ENCODE results near the gene CRYGN. TPM values are rescaled to one million over a fixed set of nuclear protein-coding genes. Genes with fewer than 3 reads are reported as not detected.
A peak's percentile ranks its signal among the peaks of the same experiment; 100 is the strongest.

CRYGN gene
- total and polyA plus RNA-seq, 2 donors (not counting 1 experiment from before 2014, with no cell fraction given): 0.07 to 0.50 TPM

DNA sequence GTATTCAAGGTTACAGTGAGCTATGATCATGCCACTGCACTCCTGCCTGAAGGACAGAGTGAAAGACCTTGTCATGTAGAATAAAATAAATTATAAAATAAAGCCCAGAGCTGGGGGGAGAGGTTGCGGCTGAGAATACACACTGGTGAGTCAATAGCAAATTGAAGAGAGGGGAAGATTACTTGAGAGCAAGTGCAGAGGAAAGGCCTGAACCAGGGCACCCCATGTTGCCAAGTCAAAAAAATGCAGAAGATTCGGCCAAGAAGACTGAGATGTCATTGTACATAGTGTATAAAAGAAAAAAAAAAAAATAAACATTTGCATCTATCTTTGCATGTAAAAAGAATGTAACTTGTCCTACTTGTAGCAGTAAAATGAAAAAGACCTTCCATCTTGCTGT, 47.3 kb upstream of the CRYGN start:
- peaks cover 39% of the 10 kb centered on the region for H3K79me2 ChIP-seq (ENCODE audit: control insufficient read depth, insufficient read depth, low read length)

DNA sequence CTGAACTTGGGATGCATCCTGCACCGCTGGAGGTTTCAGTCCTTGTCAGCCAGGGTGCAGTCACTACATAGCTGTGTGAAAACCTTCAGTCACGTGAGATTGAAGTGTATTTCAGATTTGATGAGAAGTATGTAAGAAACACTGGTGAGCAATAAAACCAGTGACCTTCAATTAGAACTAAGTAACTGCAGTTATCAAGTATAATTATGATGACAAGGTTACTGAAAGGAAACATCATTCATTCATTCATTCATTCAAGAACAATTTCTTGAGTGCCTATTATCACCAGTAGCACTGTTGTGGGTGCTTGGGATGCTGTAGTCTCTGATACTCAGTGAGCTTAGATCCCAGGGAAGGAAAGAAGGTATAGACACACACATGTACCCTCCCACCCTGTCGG, 46.1 kb upstream of the CRYGN start:
- Histone ChIP-seq H4K20me1 (ENCODE audit: control insufficient read depth, extremely low read depth, insufficient read depth, low read length) (no peaks in the 10 kb centered on the region), H3K27me3 (ENCODE audit: control insufficient read depth, insufficient read depth, low read length) (no peaks in the 10 kb centered on the region), H3K4me3 (replicated peaks in 1 of 4; ENCODE audit: control extremely low read depth in 1 of 4, insufficient read depth in 1 of 4, low read depth in 3 of 4, low read length in 4 of 4) (no peak overlapping the region), H3K9me3 (ENCODE audit: control insufficient read depth, insufficient read depth, low read depth, low read length) (no peaks in the 10 kb centered on the region), H3K27ac (ENCODE audit: insufficient read depth, low read length) (no peak overlapping the region), H2AFZ (ENCODE audit: low read length) (no peak overlapping the region), H3K4me1 (ENCODE audit: control insufficient read depth, extremely low read depth, insufficient read depth, low read length) (no peaks in the 10 kb centered on the region), H3K79me2 (ENCODE audit: control insufficient read depth, insufficient read depth, low read length) (peaks cover 39% of the 10 kb centered on the region), H3K9ac (ENCODE audit: insufficient read depth, low read length) (no peak overlapping the region), H3K4me2 (ENCODE audit: extremely low read depth, insufficient read depth, low read length) (no peak overlapping the region), H3K36me3 (ENCODE audit: control insufficient read depth, insufficient read depth, low read length) (peaks cover 8% of the 10 kb centered on the region)
- no peak for TF ChIP-seq EZH2 (IDR thresholded peaks at IDR 0.05; ENCODE audit: low read length, missing control alignments)
- TF ChIP-seq, protein P1, sequence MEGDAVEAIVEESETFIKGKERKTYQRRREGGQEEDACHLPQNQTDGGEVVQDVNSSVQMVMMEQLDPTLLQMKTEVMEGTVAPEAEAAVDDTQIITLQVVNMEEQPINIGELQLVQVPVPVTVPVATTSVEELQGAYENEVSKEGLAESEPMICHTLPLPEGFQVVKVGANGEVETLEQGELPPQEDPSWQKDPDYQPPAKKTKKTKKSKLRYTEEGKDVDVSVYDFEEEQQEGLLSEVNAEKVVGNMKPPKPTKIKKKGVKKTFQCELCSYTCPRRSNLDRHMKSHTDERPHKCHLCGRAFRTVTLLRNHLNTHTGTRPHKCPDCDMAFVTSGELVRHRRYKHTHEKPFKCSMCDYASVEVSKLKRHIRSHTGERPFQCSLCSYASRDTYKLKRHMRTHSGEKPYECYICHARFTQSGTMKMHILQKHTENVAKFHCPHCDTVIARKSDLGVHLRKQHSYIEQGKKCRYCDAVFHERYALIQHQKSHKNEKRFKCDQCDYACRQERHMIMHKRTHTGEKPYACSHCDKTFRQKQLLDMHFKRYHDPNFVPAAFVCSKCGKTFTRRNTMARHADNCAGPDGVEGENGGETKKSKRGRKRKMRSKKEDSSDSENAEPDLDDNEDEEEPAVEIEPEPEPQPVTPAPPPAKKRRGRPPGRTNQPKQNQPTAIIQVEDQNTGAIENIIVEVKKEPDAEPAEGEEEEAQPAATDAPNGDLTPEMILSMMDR (conservative IDR thresholded peaks at IDR 0.05 in 1 of 2, IDR thresholded peaks at IDR 0.05 in 1 of 2; ENCODE audit: low read depth in 1 of 2, low read length in 2 of 2): no peak
- DNase-seq (ENCODE audit: low read depth in 2 of 2): no peak

More for the DNA sequence above, 47.3 kb upstream of the CRYGN start:
- Histone ChIP-seq H3K27ac (ENCODE audit: insufficient read depth, low read length) (no peak overlapping the region), H3K9ac (ENCODE audit: insufficient read depth, low read length) (no peak overlapping the region), H3K4me2 (ENCODE audit: extremely low read depth, insufficient read depth, low read length) (no peak overlapping the region), H3K9me3 (ENCODE audit: control insufficient read depth, insufficient read depth, low read depth, low read length) (no peaks in the 10 kb centered on the region), H3K4me3 (replicated peaks in 1 of 4; ENCODE audit: control extremely low read depth in 1 of 4, insufficient read depth in 1 of 4, low read depth in 3 of 4, low read length in 4 of 4) (no peak overlapping the region), H3K27me3 (ENCODE audit: control insufficient read depth, insufficient read depth, low read length) (no peaks in the 10 kb centered on the region), H3K36me3 (ENCODE audit: control insufficient read depth, insufficient read depth, low read length) (peaks cover 8% of the 10 kb centered on the region), H3K4me1 (ENCODE audit: control insufficient read depth, extremely low read depth, insufficient read depth, low read length) (peaks cover 3% of the 10 kb centered on the region), H4K20me1 (ENCODE audit: control insufficient read depth, extremely low read depth, insufficient read depth, low read length) (no peaks in the 10 kb centered on the region), H2AFZ (ENCODE audit: low read length) (no peak overlapping the region)
- no peak for DNase-seq (ENCODE audit: low read depth in 2 of 2)
- TF ChIP-seq, protein P1 (conservative IDR thresholded peaks at IDR 0.05 in 1 of 2, IDR thresholded peaks at IDR 0.05 in 1 of 2; ENCODE audit: low read depth in 1 of 2, low read length in 2 of 2): no peak
- TF ChIP-seq EZH2 (IDR thresholded peaks at IDR 0.05; ENCODE audit: low read length, missing control alignments): no peak

DNA sequence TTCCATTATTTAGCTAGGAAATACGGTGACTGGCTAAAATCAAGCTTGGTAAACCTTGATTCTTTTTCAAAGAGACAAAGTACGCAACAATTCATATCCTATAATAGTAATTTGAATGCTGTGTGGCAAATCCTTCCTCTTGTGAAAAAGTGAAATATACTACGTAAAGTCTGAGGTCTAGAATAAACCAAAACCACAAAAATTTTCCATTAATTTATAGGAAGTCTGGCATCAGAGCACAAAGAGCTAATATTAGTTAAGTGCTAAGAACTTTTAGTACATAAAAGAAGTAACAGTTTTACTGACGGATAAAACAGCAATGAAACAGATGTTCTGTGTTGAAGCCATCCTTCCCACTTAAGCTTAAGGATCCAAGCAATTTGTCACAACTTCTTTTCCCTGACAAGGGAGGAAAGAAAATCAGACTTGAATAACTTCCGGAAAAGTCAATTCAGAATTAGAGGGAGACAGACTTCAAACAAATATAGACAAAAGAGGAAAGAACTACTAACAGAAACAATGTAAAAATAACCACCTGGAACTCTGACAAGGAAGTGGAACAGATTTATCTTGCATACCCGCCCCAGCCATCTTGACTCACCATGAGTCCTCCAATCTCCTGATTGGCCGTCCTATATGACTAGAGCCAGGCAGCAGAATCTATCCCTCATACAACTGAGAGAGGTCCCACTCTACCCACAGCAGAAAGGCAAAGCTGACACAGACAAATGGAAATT, 45.2 kb upstream of the CRYGN start:
- Histone ChIP-seq H3K79me2 (ENCODE audit: control insufficient read depth, insufficient read depth, low read length) (peaks cover 39% of the 10 kb centered on the region), H3K27me3 (ENCODE audit: control insufficient read depth, insufficient read depth, low read length) (no peaks in the 10 kb centered on the region), H3K4me3 (replicated peaks in 1 of 4; ENCODE audit: control extremely low read depth in 1 of 4, insufficient read depth in 1 of 4, low read depth in 3 of 4, low read length in 4 of 4) (no peak overlapping the region), H3K27ac (ENCODE audit: insufficient read depth, low read length) (peak overlapping the region; percentile 19), H3K9ac (ENCODE audit: insufficient read depth, low read length) (no peak overlapping the region), H3K9me3 (ENCODE audit: control insufficient read depth, insufficient read depth, low read depth, low read length) (no peaks in the 10 kb centered on the region), H2AFZ (ENCODE audit: low read length) (no peak overlapping the region), H3K4me2 (ENCODE audit: extremely low read depth, insufficient read depth, low read length) (peak overlapping the region; percentile 28), H3K4me1 (ENCODE audit: control insufficient read depth, extremely low read depth, insufficient read depth, low read length) (no peaks in the 10 kb centered on the region), H4K20me1 (ENCODE audit: control insufficient read depth, extremely low read depth, insufficient read depth, low read length) (no peaks in the 10 kb centered on the region), H3K36me3 (ENCODE audit: control insufficient read depth, insufficient read depth, low read length) (peaks cover 8% of the 10 kb centered on the region)
- DNase-seq (ENCODE audit: low read depth in 2 of 2): peak; percentile 63 to 93
- TF ChIP-seq EZH2 (IDR thresholded peaks at IDR 0.05; ENCODE audit: low read length, missing control alignments): no peak
- TF ChIP-seq, protein P1 (conservative IDR thresholded peaks at IDR 0.05 in 1 of 2, IDR thresholded peaks at IDR 0.05 in 1 of 2; ENCODE audit: low read depth in 1 of 2, low read length in 2 of 2): no peak
